GM19025 (cell line): ENCODE measurements around the gene OAF.
"Not testable (repeated sequence)": the region's sequence is repeated elsewhere in the genome, so short reads cannot be mapped to it uniquely, and the experiment has no call there.

Source experiments
- ATAC-seq: cut with Tn5 transposase; IDR thresholded peaks from one replicate; pipeline ENCODE4 v1.9.1; 2021; ENCODE audit warnings: mild to moderate bottlenecking, low read depth, moderate library complexity; ENCODE audit not compliant: unreplicated experiment

The OAF gene

GRCh38 chr11:120236169-120237107 is 25.6 kb downstream of the OAF start:
- ATAC-seq: no peak

DNA sequence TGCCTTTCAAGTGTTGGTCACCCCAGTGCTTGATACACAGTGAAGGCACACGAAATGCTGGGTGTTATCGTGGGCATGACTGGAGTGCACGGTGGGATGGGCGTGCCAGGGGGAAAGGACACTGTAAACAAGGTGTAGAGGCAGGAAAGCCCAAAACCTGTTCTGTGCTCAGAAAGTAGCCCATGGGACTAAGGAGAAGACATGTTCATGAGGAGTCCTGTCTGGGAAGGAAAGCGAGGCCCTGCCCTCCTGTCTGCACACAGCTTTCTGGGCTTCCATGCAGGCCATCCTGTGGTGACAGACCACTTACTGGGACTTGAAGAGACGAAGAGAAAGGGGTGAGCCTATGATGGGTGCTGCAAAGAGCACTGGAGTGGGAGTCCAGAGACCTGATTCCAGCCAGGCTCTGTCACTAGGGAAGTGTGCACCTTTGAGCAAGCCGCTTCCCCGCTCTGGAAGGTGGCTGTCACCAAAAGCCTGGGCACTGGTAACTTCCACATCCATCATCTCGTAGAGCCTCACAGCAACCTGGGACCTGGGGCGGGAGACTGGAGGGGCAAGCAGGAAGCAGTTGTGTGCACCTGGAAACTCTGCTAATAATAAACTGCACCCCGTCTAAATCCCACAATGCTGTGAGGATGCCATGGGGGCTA is 28.3 kb downstream of the OAF start:
- ATAC-seq: no peak

DNA sequence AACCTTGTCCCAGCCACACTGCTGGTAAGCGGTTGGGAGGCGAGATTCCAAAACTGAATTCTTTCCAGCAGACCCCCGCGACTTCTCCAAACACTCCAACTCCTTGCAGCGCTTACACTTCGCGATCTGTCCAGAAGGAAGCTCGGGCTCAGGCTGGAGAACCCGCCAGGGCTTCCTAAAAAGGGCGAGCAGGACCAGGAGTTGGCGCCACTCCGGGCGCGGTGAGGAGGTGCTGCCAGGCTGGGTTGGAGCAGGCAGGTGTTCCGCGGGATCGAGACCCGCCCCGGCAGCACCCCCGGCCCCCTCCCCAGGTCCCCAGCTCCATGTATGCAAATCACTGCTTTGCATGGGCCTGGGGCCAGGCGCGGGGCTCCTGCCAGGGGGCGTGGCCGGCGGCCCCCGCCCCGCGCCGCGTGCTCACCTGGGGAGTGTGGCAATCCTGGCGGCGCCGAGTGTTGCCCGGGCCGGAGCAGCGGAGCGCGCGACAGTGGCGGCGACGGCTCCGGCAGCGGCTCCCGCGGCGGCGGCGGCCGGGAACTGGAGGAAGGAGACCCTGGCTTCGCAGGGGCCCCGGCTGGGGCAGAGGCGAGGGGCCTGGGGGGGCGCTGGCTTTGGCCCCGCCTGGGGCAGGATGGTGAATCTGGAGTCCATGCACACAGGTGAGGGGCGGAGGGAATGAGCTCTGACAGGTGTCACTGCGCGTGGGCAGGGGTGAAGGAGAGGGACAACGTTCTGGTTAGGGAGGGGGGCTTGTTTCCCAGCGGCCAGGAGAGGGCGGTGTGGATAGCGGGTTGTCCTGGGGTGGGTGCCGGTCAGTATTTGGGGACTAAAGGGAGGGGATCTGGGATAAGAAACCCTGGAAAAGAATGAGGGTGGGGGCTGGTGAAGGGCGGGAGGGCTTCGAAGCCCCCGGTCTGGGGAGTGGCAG is 29.1 kb downstream of the OAF start, which contains the start of gene POU2F3:
POU2F3 (plus strand) TSS at position 428 of the 928 bp plus-strand sequence; CDS start at position 632, 204 bp downstream.
- no peak for ATAC-seq

DNA sequence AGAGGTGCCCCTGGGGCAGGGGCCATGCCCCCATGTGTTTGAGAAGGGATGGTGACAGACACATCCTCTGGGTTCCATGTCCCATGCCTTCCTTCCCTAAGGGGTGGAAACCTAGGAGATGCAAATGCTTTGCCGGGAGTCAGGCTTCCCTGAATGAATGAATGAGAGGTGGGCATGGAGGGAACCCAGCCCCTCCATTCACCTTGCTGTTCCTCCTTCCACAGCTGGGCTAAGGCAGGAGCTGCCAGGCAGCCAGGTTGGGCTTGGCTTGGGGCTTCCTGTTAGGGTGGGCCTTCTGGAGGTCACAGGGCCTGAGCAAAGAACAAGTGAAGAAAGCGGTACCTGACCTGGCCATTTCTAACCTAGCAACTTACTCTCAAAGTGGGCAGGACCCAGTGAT is 30.0 kb downstream of the OAF start:
- ATAC-seq: no peak

DNA sequence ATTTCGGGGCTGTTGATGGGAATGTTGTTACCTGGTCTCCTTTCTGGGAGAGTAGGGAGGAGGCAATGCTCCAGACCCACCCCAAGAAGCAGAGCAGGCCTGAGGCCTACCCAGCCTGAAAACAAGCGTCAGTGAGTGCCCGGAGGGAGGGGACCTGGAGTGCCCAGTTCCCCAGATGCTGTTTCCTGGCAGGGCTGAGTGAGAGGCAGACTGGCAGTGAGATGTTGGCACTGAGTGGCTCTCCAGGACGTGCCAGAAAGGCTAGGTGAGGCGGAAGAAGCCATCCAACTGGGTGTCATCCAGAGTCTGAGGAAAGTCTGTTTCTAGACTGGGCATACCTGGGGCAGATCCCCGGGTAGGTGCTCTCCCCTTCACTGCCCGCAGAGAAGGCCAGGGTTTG is 30.4 kb downstream of the OAF start:
- no peak for ATAC-seq

DNA sequence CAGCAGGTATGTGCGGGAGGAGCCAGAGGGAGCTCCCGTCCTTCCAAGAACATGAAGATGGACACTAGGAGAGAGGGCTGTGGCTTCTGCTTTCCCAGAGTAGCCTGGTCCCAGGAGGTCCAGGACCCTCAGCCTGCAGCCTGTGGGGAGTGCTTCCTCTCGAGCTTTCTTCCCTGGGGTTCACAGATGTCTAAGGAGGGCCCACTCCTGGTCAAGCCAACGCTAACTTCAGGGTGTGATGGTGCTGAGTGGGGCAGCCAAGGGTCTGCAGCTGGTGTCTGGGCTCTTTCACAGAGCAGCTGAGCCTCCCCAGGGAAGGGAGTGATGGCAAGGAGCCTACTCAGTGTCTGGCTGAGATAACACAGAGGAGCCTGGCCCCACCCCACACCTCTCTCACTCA is 32.4 kb downstream of the OAF start:
- ATAC-seq: no peak

- ATAC-seq: no peak
Measured at GRCh38 chr11:120244476-120245365, 33.9 kb downstream of the OAF start.

GRCh38 chr11:120245434-120245833 is 34.6 kb downstream of the OAF start:
- ATAC-seq: no peak

DNA sequence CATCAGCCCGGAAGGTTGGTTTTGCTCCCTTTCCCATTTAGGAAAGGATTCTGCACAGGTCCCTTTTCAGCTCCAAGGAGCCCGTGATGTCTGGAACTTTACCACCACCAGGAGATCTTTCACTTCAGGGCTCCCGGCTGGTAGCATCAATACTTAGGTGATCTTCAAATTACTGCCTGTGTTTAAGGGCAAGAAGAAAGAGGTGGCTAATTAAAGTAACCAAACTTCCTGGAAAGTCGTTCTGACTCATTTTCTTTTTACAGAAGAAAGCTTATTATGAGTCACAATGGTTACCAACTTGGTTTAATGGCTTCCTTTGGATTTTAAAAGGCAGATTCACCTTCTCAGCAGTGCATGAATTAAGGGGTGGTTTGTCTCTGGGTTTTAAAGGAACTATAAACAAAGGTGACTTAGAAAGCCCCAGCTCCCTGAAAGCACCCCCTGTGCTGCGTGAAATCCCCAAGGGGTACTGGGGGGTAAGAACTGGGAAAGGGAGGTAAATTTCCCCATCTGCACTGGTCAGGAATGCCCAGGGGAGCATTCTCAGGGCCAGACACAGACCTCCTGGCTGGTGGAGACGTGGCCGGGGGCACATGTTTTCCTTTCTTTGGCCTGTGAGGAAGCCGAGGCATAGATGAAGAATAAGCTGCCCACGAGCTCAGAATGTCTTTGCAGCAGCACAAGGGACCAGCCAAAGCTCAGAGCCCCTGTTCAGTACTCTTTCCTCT is 37.9 kb downstream of the OAF start:
- peak; percentile 57 for ATAC-seq

DNA sequence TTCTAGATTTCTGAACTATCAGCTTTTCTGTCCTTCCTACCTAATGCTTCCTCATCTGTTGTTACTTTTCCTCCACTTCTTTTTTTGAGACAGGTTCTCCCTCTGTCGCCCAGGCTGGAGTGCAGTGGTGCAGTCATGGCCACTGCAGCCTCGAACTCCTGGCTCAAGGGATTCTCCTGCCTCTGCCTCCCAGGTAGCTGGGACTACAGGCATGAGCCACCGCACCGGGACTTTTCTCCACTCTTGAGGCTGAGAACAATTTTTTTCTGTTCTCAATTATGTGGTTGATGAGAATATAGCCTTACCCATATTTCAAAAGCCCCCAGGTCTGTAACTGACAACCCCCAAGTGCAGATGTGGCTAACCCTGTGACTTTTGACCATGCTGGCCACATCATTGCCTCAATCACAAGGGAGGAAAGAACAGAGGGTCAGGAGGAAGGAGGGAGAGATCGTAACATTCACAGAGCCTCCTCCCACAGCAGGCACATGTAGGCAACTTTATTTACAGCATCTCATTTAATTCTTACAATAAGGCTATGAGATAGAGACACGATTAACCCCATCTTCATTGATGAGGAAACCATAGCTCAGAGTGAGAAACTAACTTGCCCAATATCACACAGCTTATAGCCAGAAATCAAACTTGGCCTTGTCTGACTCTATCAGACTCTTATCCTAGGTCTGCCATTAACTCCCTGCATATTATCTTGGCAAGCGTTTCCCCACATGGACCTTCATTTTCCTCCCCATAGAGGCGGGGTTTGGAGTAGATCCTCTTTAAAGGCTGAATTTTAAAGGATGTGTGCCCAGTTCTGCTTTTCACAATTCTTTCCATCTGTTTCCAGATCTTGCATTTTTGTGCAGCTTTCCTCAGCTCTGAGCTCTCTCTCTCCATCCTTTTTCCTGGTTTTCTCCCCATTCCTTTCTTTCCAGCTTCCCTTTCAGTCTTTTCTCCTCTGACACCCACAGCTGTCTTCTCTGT is 38.7 kb downstream of the OAF start:
- no peak for ATAC-seq

GRCh38 chr11:120253377-120253776 is 42.5 kb downstream of the OAF start:
- ATAC-seq: not testable (repeated sequence)

DNA sequence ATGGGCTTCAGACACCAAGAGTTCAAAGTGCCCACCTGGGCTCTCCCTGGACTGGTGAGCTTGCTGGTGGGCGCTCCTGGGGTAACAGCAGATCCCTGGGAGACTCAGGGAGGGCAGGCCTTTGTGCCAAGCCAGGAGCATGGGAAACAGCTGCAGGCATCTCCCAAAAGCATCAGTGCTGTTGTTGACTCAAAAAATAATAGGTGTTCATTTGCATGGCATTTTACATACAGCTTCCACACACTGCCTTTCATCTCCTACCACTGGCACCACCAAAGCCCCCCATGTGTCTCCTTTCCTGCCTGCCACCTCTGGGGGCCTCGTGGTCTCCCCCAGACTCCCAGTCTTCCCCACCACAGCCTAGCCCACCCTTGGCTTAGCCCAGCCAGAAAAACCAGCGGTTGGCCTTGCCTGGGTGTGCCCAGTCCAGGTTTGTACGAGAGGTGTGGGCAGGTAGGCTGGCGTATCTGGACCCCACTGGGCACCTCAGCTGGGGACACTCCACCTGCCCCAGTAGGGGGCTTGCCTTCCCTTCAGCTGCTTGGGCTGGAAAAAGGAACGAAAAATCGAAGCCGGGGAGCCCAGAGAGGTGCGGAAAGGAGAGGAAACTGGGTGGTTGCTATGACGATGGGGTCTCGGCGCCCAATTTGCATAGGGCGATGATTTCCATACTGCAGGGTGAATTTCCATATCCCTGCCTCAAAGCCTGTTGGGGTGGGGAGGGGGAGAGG is 44.1 kb downstream of the OAF start:
- ATAC-seq: no peak

GRCh38 chr11:120255519-120255866 is 44.7 kb downstream of the OAF start:
- no peak for ATAC-seq

DNA sequence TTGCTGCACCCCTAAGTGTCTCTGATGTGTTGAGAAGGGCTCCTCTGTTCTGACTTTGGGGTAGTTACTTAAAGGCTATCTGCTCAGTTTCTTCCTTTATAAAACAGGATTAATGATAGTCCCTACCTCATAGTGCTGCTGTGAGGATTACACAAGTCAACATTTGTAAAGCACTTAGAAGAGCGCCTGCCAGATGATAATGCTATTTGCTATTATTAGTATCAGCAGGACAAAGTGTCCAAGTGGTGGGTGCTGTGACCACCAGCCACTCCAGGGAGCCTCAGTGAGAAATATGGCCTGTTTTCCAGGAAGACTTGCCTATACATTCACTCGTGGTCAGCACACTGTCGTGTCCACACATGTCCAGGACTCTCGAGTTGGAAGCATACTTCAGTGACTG is 45.3 kb downstream of the OAF start:
- no peak for ATAC-seq

- no peak for ATAC-seq
Measured at GRCh38 chr11:120256779-120257178, 45.9 kb downstream of the OAF start.

GRCh38 chr11:120257346-120257745 is 46.5 kb downstream of the OAF start:
- no peak for ATAC-seq

DNA sequence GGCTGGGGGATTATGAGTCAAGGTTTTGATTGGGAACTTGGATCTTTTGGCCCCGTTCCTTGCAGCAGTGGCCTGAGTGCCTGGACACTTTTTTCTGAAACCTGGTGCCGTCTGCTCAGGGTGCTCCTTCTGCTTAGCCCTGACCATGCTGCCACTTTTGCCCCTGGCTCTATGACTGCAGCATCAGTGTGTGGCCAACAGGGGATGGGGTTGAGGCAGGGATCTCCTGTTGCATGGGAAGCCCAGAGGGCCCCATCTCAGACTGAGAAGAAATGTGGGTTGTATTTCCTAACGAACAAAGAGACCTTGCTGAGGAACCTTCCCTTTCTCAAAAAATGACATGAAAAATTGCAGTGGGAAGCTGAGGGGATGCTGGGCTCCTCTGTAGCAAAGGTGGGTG is 47.8 kb downstream of the OAF start:
- no peak for ATAC-seq
